K562 (cell line): Measurements from ENCODE around the gene ATP6V0E1. TPM values are rescaled to one million over a fixed set of nuclear protein-coding genes. Genes with fewer than 3 reads are reported as not detected.

Experiments
- ADNP ChIP-seq: fragments of 200-800 bp; sonication (Bioruptor generic); IDR thresholded peaks from 2 replicates; pipeline ENCODE4 v1.6.1; 2016; ENCODE audit warnings: missing genetic modification characterization, missing compliant biosample characterization
- ARHGAP35 ChIP-seq: fragments of 450-650 bp; IDR thresholded peaks from 2 replicates; pipeline ENCODE4 v1.6.1; 2018; ENCODE audit not compliant: partially characterized antibody
- GATAD2B ChIP-seq: fragments of 450-650 bp; IDR thresholded peaks from 2 replicates; pipeline ENCODE4 v1.6.1; 2017; ENCODE audit warnings: mild to moderate bottlenecking, borderline replicate concordance
- MTF1 ChIP-seq: fragments of 250-450 bp; sonication (Bioruptor Pico); IDR thresholded peaks from 2 replicates; pipeline ENCODE4 v1.9.0; 2021; ENCODE audit warnings: moderate library complexity, mild to moderate bottlenecking, inconsistent platforms, borderline replicate concordance
- NELFE ChIP-seq: IDR thresholded peaks from 2 replicates; pipeline ENCODE4 v1.6.1; 2011; ENCODE audit warnings: mild to moderate bottlenecking; ENCODE audit not compliant: insufficient read depth, insufficient read length
- PPARD ChIP-seq: fragments of 250-450 bp; sonication (Bioruptor Pico); IDR thresholded peaks from 2 replicates; pipeline ENCODE4 v1.8.0; 2022; ENCODE audit warnings: inconsistent platforms, mild to moderate bottlenecking, moderate library complexity
- XRCC4 ChIP-seq: IDR thresholded peaks from one replicate; pipeline ENCODE4 v1.6.1; 2011; ENCODE audit not compliant: insufficient read depth, insufficient read length; ENCODE audit errors: extremely low read depth
- polyA plus RNA-seq, 8 experiments: library from polyadenylated mRNA; depleted of rRNA in 4 of 8; stranded (reverse) in 5 of 8; unstranded in 3 of 8; fragments of >200 nt; fragmentation: Nextera tagmentation in 2 of 8; fragmentation: Illumina TruSeq in 1 of 8; extraction: Ambion mirVana in 2 of 8; extraction: Trizol in 1 of 8; gene quantifications; 2 replicates each; pipeline versions ENCODE4 v1.2.1 to v1.2.3, GENCODE V29; 2011 to 2014; ENCODE audit warnings: inconsistent platforms in 1 of 8, missing spikeins in 1 of 8
- total RNA-seq, 7 experiments: library from RNA; depleted of rRNA in 6 of 7; stranded (reverse); fragments of >200 nt in 6 of 7; fragmentation: Illumina TruSeq in 2 of 7; extraction: Trizol in 2 of 7; gene quantifications; 2 replicates each; pipeline versions ENCODE4 v1.2.1 to v1.2.3, GENCODE V29; 2011 to 2021; ENCODE audit warnings: low replicate concordance in 1 of 7
- TF ChIP-seq, protein P1 (sequence below): fragments of 250-450 bp; sonication (Bioruptor Pico); IDR thresholded peaks from 2 replicates; pipeline ENCODE4 v1.4.0; 2020; ENCODE audit warnings: mild to moderate bottlenecking, moderate library complexity
- TF ChIP-seq, protein P2 (sequence below): fragments of 450-650 bp; conservative IDR thresholded peaks from 2 replicates; pipeline ENCODE4 v1.6.1; 2016; ENCODE audit warnings: missing genetic modification characterization, low read depth, mild to moderate bottlenecking, control low read depth, missing compliant biosample characterization
- TF ChIP-seq, protein P3 (sequence below): fragments of 450-650 bp; IDR thresholded peaks from 2 replicates; pipeline ENCODE4 v1.6.1; 2017; ENCODE audit warnings: antibody characterized with exemption, mild to moderate bottlenecking
- TF ChIP-seq, protein P4 (sequence below): fragments of 450-650 bp; IDR thresholded peaks from 2 replicates; pipeline ENCODE4 v1.6.1; 2017; ENCODE audit warnings: antibody characterized with exemption

Gene ATP6V0E1
- total and polyA plus RNA-seq, 9 of the 15 experiments (the other 6 are each of a cell fraction or from before 2014, with no cell fraction given): 63.8 to 395 (median 112) TPM

DNA sequence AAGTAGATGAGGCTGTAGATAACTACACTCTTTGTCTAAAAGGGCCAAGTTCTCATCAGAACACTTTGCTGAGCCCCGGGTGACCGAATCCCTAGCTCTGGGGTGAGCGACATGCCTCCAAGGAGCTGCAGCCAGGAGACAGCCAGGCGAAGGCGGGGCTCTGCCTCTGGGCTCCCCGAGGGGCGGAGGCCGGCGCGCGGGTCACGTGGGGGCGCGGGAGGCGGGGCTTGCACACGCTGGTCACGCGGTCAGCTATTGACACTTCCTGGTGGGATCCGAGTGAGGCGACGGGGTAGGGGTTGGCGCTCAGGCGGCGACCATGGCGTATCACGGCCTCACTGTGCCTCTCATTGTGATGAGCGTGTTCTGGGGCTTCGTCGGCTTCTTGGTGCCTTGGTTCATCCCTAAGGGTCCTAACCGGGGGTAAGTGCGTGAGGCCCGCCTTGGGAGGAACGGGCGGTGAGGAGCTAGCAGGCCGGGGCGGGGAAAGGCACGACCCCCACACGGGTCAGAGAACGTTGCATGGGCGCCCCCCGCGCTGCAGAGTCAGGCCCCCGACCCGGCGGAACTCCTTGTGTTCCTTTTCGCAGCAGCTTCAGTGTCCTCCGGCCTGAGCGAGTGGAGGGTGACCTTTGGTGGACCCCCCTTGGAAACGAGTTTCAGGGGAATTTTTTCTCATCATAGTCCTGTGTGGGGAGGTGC, at the start of gene ATP6V0E1 (continued):
- no peak for TF ChIP-seq GATAD2B
- TF ChIP-seq, protein P1, sequence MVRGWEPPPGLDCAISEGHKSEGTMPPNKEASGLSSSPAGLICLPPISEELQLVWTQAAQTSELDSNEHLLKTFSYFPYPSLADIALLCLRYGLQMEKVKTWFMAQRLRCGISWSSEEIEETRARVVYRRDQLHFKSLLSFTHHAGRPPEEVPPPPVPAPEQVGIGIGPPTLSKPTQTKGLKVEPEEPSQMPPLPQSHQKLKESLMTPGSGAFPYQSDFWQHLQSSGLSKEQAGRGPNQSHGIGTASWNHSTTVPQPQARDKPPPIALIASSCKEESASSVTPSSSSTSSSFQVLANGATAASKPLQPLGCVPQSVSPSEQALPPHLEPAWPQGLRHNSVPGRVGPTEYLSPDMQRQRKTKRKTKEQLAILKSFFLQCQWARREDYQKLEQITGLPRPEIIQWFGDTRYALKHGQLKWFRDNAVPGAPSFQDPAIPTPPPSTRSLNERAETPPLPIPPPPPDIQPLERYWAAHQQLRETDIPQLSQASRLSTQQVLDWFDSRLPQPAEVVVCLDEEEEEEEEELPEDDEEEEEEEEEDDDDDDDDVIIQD (CRISPR knock-in tag): no peak
- no peak for TF ChIP-seq XRCC4
- no peak for TF ChIP-seq NELFE
- TF ChIP-seq, protein P2, sequence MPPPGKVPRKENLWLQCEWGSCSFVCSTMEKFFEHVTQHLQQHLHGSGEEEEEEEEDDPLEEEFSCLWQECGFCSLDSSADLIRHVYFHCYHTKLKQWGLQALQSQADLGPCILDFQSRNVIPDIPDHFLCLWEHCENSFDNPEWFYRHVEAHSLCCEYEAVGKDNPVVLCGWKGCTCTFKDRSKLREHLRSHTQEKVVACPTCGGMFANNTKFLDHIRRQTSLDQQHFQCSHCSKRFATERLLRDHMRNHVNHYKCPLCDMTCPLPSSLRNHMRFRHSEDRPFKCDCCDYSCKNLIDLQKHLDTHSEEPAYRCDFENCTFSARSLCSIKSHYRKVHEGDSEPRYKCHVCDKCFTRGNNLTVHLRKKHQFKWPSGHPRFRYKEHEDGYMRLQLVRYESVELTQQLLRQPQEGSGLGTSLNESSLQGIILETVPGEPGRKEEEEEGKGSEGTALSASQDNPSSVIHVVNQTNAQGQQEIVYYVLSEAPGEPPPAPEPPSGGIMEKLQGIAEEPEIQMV (tag): no peak
- TF ChIP-seq, protein P3, sequence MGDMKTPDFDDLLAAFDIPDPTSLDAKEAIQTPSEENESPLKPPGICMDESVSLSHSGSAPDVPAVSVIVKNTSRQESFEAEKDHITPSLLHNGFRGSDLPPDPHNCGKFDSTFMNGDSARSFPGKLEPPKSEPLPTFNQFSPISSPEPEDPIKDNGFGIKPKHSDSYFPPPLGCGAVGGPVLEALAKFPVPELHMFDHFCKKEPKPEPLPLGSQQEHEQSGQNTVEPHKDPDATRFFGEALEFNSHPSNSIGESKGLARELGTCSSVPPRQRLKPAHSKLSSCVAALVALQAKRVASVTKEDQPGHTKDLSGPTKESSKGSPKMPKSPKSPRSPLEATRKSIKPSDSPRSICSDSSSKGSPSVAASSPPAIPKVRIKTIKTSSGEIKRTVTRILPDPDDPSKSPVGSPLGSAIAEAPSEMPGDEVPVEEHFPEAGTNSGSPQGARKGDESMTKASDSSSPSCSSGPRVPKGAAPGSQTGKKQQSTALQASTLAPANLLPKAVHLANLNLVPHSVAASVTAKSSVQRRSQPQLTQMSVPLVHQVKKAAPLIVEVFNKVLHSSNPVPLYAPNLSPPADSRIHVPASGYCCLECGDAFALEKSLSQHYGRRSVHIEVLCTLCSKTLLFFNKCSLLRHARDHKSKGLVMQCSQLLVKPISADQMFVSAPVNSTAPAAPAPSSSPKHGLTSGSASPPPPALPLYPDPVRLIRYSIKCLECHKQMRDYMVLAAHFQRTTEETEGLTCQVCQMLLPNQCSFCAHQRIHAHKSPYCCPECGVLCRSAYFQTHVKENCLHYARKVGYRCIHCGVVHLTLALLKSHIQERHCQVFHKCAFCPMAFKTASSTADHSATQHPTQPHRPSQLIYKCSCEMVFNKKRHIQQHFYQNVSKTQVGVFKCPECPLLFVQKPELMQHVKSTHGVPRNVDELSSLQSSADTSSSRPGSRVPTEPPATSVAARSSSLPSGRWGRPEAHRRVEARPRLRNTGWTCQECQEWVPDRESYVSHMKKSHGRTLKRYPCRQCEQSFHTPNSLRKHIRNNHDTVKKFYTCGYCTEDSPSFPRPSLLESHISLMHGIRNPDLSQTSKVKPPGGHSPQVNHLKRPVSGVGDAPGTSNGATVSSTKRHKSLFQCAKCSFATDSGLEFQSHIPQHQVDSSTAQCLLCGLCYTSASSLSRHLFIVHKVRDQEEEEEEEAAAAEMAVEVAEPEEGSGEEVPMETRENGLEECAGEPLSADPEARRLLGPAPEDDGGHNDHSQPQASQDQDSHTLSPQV: no peak
- no peak for TF ChIP-seq MTF1 (CRISPR knock-in tag)
- TF ChIP-seq ADNP (tag): peak; percentile 12; the same call in 1 of the 2 replicates
- TF ChIP-seq, protein P4, sequence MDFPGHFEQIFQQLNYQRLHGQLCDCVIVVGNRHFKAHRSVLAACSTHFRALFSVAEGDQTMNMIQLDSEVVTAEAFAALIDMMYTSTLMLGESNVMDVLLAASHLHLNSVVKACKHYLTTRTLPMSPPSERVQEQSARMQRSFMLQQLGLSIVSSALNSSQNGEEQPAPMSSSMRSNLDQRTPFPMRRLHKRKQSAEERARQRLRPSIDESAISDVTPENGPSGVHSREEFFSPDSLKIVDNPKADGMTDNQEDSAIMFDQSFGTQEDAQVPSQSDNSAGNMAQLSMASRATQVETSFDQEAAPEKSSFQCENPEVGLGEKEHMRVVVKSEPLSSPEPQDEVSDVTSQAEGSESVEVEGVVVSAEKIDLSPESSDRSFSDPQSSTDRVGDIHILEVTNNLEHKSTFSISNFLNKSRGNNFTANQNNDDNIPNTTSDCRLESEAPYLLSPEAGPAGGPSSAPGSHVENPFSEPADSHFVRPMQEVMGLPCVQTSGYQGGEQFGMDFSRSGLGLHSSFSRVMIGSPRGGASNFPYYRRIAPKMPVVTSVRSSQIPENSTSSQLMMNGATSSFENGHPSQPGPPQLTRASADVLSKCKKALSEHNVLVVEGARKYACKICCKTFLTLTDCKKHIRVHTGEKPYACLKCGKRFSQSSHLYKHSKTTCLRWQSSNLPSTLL: no peak
- no peak for TF ChIP-seq ARHGAP35
- no peak for TF ChIP-seq PPARD (CRISPR knock-in tag)
